AG09319 (cell line): ENCODE measurements around the gene C5AR1.
"Not testable (repeated sequence)": the region's sequence is repeated elsewhere in the genome, so short reads cannot be mapped to it uniquely, and the experiment has no call there.

ENCODE experiments used
- DNase-seq: peaks from one replicate; pipeline ENCODE4 v3.0.0-alpha.2; 2010; ENCODE audit warnings: low read depth; ENCODE audit errors: extremely low read depth
- CTCF ChIP-seq: IDR thresholded peaks from 2 replicates; pipeline ENCODE4 v1.5.1; 2011; ENCODE audit warnings: low read depth, mild to moderate bottlenecking, inconsistent platforms, low read length, moderate library complexity

The C5AR1 gene

GRCh38 chr19:47274891-47275761 lies 34.5 kb upstream of the C5AR1 start:
- TF ChIP-seq CTCF: no peak
- DNase-seq: no peak

GRCh38 chr19:47275791-47276461 lies 33.7 kb upstream of the C5AR1 start:
- no peak for TF ChIP-seq CTCF
- no peak for DNase-seq

- not testable (repeated sequence) for DNase-seq
These were observed 33.1 kb upstream of the C5AR1 start for GRCh38 chr19:47276513-47276912.

- no peak for DNase-seq
These were observed 29.4 kb upstream of the C5AR1 start for GRCh38 chr19:47280183-47280797.

GRCh38 chr19:47283405-47284059 lies 26.1 kb upstream of the C5AR1 start:
- TF ChIP-seq CTCF: no peak
- no peak for DNase-seq

More at GRCh38 chr19:47280183-47280797, 29.4 kb upstream of the C5AR1 start:
- TF ChIP-seq CTCF: peak; percentile 47

GRCh38 chr19:47284324-47284899 lies 25.2 kb upstream of the C5AR1 start:
- TF ChIP-seq CTCF: peak; percentile 79
- no peak for DNase-seq

- peak; percentile 73 for TF ChIP-seq CTCF
- DNase-seq: peak; percentile 48
These were observed 13.6 kb upstream of the C5AR1 start for GRCh38 chr19:47296036-47296435.

- DNase-seq: not testable (repeated sequence)
These were observed 8.8 kb upstream of the C5AR1 start for GRCh38 chr19:47300867-47301266.
